ENCODE results near the gene SMYD3. TPM values are rescaled to one million over a fixed set of nuclear protein-coding genes. Genes with fewer than 3 reads are reported as not detected.
"Not testable (repeated sequence)": the region's sequence is repeated elsewhere in the genome, so short reads cannot be mapped to it uniquely, and the experiment has no call there.

Gene SMYD3
- total RNA-seq, 1 donor from 2014 or later, result 80.8 TPM

DNA sequence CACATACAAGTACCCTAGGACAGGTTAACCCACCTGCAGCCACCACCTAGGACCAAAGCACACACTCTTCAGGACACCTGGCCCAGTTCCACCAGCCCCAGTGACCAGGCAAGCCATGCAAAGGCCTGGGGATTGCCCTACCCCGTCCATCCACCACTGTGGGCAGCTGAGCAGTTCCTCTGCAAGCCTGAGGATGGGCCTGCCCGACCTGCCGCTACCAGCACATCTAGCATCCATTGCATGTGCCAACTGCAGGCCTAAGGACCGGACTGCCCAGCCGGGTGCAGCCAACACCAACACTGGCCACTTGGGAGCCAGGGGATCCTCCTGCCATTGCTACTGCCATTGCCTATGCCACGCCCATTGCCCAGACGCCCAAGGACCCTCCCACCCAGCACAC lies 558.3 kb downstream of the SMYD3 start:
- TF ChIP-seq, protein P1, sequence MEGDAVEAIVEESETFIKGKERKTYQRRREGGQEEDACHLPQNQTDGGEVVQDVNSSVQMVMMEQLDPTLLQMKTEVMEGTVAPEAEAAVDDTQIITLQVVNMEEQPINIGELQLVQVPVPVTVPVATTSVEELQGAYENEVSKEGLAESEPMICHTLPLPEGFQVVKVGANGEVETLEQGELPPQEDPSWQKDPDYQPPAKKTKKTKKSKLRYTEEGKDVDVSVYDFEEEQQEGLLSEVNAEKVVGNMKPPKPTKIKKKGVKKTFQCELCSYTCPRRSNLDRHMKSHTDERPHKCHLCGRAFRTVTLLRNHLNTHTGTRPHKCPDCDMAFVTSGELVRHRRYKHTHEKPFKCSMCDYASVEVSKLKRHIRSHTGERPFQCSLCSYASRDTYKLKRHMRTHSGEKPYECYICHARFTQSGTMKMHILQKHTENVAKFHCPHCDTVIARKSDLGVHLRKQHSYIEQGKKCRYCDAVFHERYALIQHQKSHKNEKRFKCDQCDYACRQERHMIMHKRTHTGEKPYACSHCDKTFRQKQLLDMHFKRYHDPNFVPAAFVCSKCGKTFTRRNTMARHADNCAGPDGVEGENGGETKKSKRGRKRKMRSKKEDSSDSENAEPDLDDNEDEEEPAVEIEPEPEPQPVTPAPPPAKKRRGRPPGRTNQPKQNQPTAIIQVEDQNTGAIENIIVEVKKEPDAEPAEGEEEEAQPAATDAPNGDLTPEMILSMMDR (IDR thresholded peaks at IDR 0.05; ENCODE audit: insufficient read depth, low read depth, low read length), result no peak
- TF ChIP-seq EZH2 (IDR thresholded peaks at IDR 0.05; ENCODE audit: insufficient read depth, low read length), result no peak
- H3K9me3 ChIP-seq (ENCODE audit: insufficient read depth, low read depth, low read length), result no peaks in the 10 kb centered on the region
- Mint-ChIP-seq H3K27ac (ENCODE audit: unreplicated experiment) (no peak overlapping the region), H3K4me3 (ENCODE audit: unreplicated experiment) (no peak overlapping the region), H3K27me3 (ENCODE audit: low read depth, unreplicated experiment) (no peaks in the 10 kb centered on the region), H3K4me1 (ENCODE audit: low read depth, unreplicated experiment) (peaks cover 2% of the 10 kb centered on the region), H3K36me3 (ENCODE audit: low read depth, unreplicated experiment) (no peaks in the 10 kb centered on the region), H3K9me3 (ENCODE audit: unreplicated experiment) (peaks cover 12% of the 10 kb centered on the region)
- H3K9ac ChIP-seq (ENCODE audit: low read length), result no peak overlapping the region
- H3K27ac ChIP-seq (ENCODE audit: low read depth, low read length), result no peak overlapping the region
- no peaks in the 10 kb centered on the region for H4K20me1 ChIP-seq (ENCODE audit: insufficient read depth, low read length)
- H3K27me3 ChIP-seq (ENCODE audit: insufficient read depth, low read length), result no peaks in the 10 kb centered on the region
- H2AFZ ChIP-seq (ENCODE audit: low read depth, low read length), result no peak overlapping the region
- H3K4me1 ChIP-seq (ENCODE audit: insufficient read depth, low read length), result peaks cover 2% of the 10 kb centered on the region
- FAIRE-seq, result no peak
- H3K79me2 ChIP-seq (ENCODE audit: insufficient read depth, low read length), result no peaks in the 10 kb centered on the region
- no peak overlapping the region for H3K4me2 ChIP-seq (ENCODE audit: low read length)
- no peak overlapping the region for H3K4me3 ChIP-seq (ENCODE audit: insufficient read depth, low read depth, low read length)
- no peak for DNase-seq (ENCODE audit: low read depth)
- no peaks in the 10 kb centered on the region for H3K36me3 ChIP-seq (ENCODE audit: insufficient read depth, low read length)

DNA sequence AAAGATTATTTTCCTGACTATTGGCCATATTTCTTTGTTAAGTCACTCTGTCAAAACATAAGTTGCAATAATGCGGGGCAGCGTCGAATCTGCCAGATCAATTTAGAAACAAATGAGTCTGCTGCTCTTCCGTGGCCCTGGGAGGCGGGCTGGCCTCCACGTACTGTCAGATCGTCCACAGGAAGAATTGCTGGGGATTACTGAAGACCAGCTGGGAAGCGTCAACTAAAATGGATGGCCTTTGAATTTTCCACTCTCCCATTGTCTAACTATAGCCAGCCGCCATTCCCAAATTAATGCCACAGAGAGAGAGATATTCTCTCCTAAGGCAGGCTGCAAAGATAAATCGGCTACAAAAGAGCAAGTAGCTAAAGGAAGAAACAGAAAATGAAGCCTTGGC lies 560.2 kb downstream of the SMYD3 start:
- no peak for TF ChIP-seq EZH2 (IDR thresholded peaks at IDR 0.05; ENCODE audit: insufficient read depth, low read length)
- TF ChIP-seq, protein P1 (IDR thresholded peaks at IDR 0.05; ENCODE audit: insufficient read depth, low read depth, low read length), result no peak

DNA sequence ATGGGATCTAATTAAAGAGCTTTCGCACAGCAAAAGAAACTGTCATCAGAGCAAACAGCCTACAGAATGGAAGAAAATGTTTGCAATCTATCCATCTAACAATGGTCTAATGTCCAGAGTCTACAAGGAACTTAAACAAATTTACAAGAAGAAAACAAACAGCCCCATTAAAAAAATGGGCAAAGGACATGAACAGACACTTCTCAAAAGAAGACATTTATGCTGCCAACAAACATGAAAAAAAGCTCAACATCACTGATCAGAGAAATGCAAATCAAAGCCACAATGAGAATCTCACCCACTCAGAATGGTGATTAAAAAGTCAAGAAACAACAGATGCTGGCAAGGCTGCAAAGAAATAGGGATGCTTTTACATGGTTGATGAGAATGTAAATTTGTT lies 561.9 kb downstream of the SMYD3 start:
- not testable (repeated sequence) for H3K27me3 ChIP-seq (ENCODE audit: insufficient read depth, low read length); H3K4me1 ChIP-seq (ENCODE audit: insufficient read depth, low read length); H4K20me1 ChIP-seq (ENCODE audit: insufficient read depth, low read length); H3K4me3 ChIP-seq (ENCODE audit: insufficient read depth, low read depth, low read length); H3K9me3 ChIP-seq (ENCODE audit: insufficient read depth, low read depth, low read length); FAIRE-seq; H3K4me1 Mint-ChIP-seq (ENCODE audit: low read depth, unreplicated experiment); H3K27me3 Mint-ChIP-seq (ENCODE audit: low read depth, unreplicated experiment); H3K79me2 ChIP-seq (ENCODE audit: insufficient read depth, low read length); H3K36me3 ChIP-seq (ENCODE audit: insufficient read depth, low read length); H3K27ac Mint-ChIP-seq (ENCODE audit: unreplicated experiment); H3K4me2 ChIP-seq (ENCODE audit: low read length); H3K36me3 Mint-ChIP-seq (ENCODE audit: low read depth, unreplicated experiment); H3K4me3 Mint-ChIP-seq (ENCODE audit: unreplicated experiment); H3K27ac ChIP-seq (ENCODE audit: low read depth, low read length); DNase-seq (ENCODE audit: low read depth); H3K9ac ChIP-seq (ENCODE audit: low read length); H2AFZ ChIP-seq (ENCODE audit: low read depth, low read length)
- peaks cover 12% of the 10 kb centered on the region for H3K9me3 Mint-ChIP-seq (ENCODE audit: unreplicated experiment)

More for the DNA sequence above, 560.2 kb downstream of the SMYD3 start:
- H3K9me3 ChIP-seq (ENCODE audit: insufficient read depth, low read depth, low read length), result no peaks in the 10 kb centered on the region
- no peaks in the 10 kb centered on the region for H3K4me1 ChIP-seq (ENCODE audit: insufficient read depth, low read length)
- H3K27ac Mint-ChIP-seq (ENCODE audit: unreplicated experiment), result no peak overlapping the region
- peaks cover 12% of the 10 kb centered on the region for H3K9me3 Mint-ChIP-seq (ENCODE audit: unreplicated experiment)
- no peaks in the 10 kb centered on the region for H3K27me3 ChIP-seq (ENCODE audit: insufficient read depth, low read length)
- DNase-seq (ENCODE audit: low read depth) (no peak), FAIRE-seq (no peak)
- no peaks in the 10 kb centered on the region for H3K4me1 Mint-ChIP-seq (ENCODE audit: low read depth, unreplicated experiment)
- H3K36me3 ChIP-seq (ENCODE audit: insufficient read depth, low read length), result no peaks in the 10 kb centered on the region
- no peak overlapping the region for H3K4me3 Mint-ChIP-seq (ENCODE audit: unreplicated experiment)
- no peak overlapping the region for H3K4me3 ChIP-seq (ENCODE audit: insufficient read depth, low read depth, low read length)
- no peaks in the 10 kb centered on the region for H3K36me3 Mint-ChIP-seq (ENCODE audit: low read depth, unreplicated experiment)
- no peaks in the 10 kb centered on the region for H3K79me2 ChIP-seq (ENCODE audit: insufficient read depth, low read length)
- H3K9ac ChIP-seq (ENCODE audit: low read length), result no peak overlapping the region
- no peaks in the 10 kb centered on the region for H3K27me3 Mint-ChIP-seq (ENCODE audit: low read depth, unreplicated experiment)
- H4K20me1 ChIP-seq (ENCODE audit: insufficient read depth, low read length), result no peaks in the 10 kb centered on the region
- H3K4me2 ChIP-seq (ENCODE audit: low read length), result no peak overlapping the region
- H2AFZ ChIP-seq (ENCODE audit: low read depth, low read length), result no peak overlapping the region
- H3K27ac ChIP-seq (ENCODE audit: low read depth, low read length), result no peak overlapping the region

Measured in astrocyte (in vitro differentiated cells and primary cell).